ENCODE data around the gene EZH1.

GRCh38 chr17:42697108-42697811 lies 47.6 kb downstream of the EZH1 start:
- TF ChIP-seq POLR2AphosphoS5 (IDR thresholded peaks at IDR 0.05; ENCODE audit: low read depth, low read length) (no peak), TAF1 (IDR thresholded peaks at IDR 0.05; ENCODE audit: borderline replicate concordance, insufficient read depth, low read length) (no peak), FOXP2 (optimal IDR thresholded peaks at IDR 0.05; ENCODE audit: borderline replicate concordance, extremely low read depth, extremely low read length, insufficient read depth) (no peak)
